Stimulated activated CD8-positive, alpha-beta memory T cell treated with anti-CD3 and anti-CD28 coated beads, Interleukin-4, amount 100 ng/mL, for 24 hours (primary cell): ENCODE results near the gene ESYT2.
"Not testable (repeated sequence)": the region's sequence is repeated elsewhere in the genome, so short reads cannot be mapped to it uniquely, and the experiment has no call there.

Source experiments
- DNase-seq: peaks from one replicate; pipeline ENCODE4 v3.0.0-alpha.2; 2020; ENCODE audit warnings: low read depth

Gene ESYT2

GRCh38 chr7:158829342-158830210, at the start of gene ESYT2:
TSS of gene ESYT2 (minus strand) at chr7:158829509. CDS start at chr7:158829418, 91 bp downstream.
- DNase-seq, result peak; percentile 99

DNA sequence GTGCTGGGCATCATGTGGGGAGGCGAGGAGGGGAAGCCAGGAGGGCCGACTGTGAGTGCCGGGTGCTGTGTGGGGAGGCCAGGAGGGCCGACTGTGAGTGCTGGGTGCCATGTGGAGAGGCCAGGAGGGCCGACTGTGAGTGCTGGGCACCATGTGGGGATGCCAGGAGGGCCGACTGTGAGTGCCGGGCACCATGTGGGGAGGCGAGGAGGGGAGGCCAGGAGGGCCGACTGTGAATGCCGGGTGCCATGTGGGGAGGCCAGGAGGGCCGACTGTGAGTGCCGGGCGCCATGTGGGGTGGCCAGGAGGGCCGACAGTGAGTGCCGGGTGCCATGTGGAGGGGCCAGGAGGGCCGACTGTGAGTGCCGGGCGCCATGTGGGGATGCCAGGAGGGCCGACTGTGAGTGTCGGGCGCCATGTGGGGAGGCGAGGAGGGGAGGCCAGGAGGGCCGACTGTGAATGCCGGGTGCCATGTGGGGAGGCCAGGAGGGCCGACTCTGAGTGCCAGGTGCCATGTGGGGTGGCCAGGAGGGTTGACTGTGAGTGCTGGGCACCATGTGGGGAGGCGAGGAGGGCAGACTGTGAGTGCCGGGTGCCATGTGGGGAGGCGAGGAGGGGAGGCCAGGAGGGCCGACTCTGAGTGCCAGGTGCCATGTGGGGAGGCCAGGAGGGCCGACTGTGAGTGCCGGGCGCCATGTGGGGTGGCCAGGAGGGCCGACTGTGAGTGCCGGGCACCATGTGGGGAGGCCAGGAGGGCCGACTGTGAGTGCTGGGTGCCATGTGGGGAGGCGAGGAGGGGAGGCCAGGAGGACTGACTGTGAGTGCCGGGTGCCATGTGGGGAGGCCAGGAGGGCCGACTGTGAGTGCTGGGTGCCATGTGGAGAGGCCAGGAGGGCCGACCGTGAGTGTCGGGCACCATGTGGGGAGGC, 49.1 kb upstream of the ESYT2 start:
- not testable (repeated sequence) for DNase-seq

- DNase-seq, result no peak
These were observed 47.7 kb upstream of the ESYT2 start for GRCh38 chr7:158876984-158877383.

GRCh38 chr7:158869876-158870275, 40.6 kb upstream of the ESYT2 start:
- no peak for DNase-seq

- no peak for DNase-seq
These were observed 39.6 kb upstream of the ESYT2 start for GRCh38 chr7:158868764-158869410.

DNA sequence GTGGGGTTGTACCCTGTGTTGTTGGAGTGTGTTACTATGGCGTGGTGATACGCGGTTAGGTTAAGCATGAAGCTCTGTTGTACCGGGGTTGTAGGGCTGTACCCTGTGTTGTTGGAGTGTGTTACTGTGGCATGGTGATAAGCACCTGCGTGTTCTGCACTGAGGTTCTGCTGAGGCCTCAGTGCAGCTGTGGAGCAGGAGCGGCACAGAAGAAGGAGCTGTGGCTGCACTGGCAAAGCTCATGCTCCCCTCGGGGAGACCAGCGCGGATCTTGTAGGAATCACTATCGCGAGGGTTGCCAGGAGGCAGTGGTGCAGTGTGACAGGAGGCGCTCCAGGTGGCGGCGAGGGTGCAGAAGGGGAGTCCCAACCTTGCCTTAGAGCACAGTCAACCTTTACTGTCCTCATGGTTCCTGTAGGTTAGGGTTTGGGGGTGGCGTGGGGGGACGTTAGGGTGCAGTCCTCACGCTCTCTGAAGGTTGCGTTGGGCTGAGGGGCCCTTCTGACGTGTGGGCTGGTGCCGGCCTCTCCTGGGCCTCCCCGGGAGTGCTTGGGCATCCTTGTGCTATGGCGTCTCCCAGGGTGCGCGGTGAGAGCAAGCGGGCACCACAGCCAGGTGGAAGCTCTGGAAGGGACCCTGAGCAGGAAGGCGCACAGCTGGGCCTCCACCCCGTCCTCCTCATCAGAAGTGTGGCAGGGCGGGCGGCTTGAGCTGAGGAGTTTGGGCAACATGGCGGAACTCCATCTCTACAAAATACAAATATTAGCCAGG, 38.1 kb upstream of the ESYT2 start:
- DNase-seq, result no peak

- DNase-seq, result no peak
These were observed 36.7 kb upstream of the ESYT2 start for GRCh38 chr7:158865977-158866376.

- DNase-seq, result no peak
These were observed 36.2 kb upstream of the ESYT2 start for GRCh38 chr7:158865462-158865922.

DNA sequence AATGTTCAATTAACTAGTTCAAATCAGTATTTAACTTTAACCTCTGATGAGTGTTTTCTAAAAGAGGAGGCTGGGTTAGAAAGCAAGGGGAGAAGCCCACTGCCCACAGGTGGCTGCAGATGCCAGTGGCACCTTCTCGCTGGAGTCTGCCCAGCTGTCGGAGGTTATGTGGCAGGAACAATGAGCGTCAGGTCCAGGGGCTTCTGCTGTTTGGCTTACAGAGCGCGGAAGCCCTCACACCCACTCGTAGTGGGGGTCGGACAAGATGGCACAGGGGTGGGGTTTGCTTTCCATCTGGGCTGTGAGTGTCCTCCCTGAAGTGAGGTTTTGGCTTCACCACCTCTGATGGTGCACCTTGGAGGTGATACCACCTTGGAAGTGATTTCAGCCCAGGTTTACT, 35.5 kb upstream of the ESYT2 start:
- no peak for DNase-seq

DNA sequence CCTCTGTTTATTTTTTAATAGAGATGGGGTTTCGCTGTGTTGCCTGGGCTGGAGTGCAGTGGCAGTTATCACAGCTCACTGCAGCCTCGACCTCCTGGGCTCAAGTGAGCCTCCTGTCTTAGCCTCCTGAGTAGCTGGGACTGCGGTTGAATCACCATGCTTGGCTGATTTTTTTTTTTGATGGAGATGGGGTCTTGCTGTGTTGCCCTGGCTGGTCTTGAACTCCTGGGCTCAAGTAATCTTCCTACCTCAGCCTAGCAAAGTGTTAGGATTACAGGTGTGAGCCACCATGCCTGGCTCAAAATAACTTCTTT, 35.2 kb upstream of the ESYT2 start:
- DNase-seq, result no peak

GRCh38 chr7:158863611-158864506, 34.5 kb upstream of the ESYT2 start:
- DNase-seq, result peak; percentile 6

DNA sequence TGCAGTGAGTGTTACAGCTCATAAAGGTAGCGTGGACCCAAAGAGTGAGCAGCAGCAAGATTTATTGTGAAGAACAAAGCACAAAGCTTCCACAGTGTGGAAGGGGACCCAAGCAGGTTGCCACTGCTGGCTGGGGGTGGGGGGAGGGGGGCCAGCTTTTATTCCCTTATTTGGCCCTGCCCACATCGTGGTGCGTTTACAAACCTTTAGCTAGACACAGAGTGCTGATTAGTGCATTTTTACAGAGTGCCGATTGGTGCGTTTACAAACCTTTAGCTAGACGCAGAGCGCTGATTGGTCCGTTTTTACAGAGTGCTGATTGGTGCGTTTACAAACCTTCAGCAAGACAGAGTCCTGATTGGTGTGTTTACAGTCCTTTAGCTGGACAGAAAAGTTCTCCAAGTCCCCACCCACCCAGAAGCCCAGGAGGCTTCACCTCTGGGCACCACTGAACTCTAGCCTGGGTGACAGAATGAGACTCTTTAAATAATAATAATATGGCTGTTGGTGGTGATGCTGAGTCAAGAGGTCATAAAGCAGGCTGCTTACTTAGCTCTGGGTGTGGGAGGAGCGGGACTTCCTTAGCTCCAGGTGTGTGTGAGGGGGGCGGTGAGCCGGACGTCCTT, 33.8 kb upstream of the ESYT2 start:
- DNase-seq, result not testable (repeated sequence)

GRCh38 chr7:158861936-158862704, 32.8 kb upstream of the ESYT2 start:
- DNase-seq, result no peak

- DNase-seq, result no peak
These were observed 31.9 kb upstream of the ESYT2 start for GRCh38 chr7:158861004-158861787.

GRCh38 chr7:158860394-158860793, 31.1 kb upstream of the ESYT2 start:
- no peak for DNase-seq

- DNase-seq, result no peak
These were observed 29.5 kb upstream of the ESYT2 start for GRCh38 chr7:158858592-158859503.

DNA sequence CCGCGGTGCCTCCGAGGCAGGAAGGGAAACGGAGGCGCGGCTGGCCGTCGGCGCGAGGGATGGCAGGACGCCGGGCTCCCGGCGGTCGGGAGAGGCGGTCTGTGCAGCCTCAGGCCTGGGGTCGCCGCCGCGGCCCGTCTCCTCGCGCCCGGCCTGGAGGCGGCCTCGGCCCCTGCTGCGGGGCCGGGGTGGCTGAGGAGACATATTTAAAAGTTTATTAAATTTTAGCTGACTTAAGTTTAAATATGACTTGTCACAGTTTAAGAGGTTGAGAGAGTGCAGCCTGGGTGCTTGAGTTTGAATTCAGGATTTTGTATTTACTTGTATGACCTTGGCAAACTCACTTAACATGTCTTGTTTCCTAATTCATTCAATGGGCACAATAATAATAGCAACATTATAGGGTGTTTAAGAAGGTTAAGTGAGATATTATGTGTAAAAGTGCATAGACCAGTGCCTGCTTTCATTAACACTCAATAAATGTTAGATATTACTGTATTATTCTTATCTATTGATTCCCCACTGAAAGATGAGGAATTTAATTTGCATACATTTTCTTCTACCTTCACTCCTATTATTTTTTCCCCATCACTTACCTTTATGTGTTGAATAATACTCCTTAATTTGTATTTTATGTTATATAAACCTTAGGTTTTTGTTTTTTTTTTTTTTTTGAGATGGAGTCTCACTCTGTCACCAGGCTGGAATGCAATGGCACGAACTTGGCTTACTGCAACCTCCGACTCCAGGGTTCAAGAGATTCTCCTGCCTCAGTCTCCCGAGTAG, 27.8 kb upstream of the ESYT2 start:
- DNase-seq, result no peak
